GM06990 (cell line): ENCODE measurements around the gene FN1.

Experiments used
- DNase-seq: peaks from one replicate; pipeline ENCODE4 v3.0.0-alpha.2; 2011; ENCODE audit not compliant: insufficient read length; ENCODE audit errors: extremely low read depth
- H3K27me3 ChIP-seq: replicated peaks from 2 replicates; pipeline ENCODE4 v1.6.0; 2011; ENCODE audit warnings: low read length; ENCODE audit not compliant: control insufficient read depth, insufficient read depth
- H3K36me3 ChIP-seq: 2 replicates; pipeline ENCODE4 v1.5.1; 2011; ENCODE audit warnings: low read length; ENCODE audit not compliant: control insufficient read depth, insufficient read depth
- H3K4me3 ChIP-seq: replicated peaks from 2 replicates; pipeline ENCODE4 v1.5.1; 2011; ENCODE audit warnings: low read depth, mild to moderate bottlenecking, control low read depth, low read length
- TF ChIP-seq, protein P1 (sequence below): IDR thresholded peaks from 2 replicates; pipeline ENCODE4 v1.5.1; 2011; ENCODE audit warnings: low read length, control low read depth, mild to moderate bottlenecking, inconsistent platforms; ENCODE audit not compliant: insufficient read depth, poor library complexity, severe bottlenecking

FN1 gene

DNA sequence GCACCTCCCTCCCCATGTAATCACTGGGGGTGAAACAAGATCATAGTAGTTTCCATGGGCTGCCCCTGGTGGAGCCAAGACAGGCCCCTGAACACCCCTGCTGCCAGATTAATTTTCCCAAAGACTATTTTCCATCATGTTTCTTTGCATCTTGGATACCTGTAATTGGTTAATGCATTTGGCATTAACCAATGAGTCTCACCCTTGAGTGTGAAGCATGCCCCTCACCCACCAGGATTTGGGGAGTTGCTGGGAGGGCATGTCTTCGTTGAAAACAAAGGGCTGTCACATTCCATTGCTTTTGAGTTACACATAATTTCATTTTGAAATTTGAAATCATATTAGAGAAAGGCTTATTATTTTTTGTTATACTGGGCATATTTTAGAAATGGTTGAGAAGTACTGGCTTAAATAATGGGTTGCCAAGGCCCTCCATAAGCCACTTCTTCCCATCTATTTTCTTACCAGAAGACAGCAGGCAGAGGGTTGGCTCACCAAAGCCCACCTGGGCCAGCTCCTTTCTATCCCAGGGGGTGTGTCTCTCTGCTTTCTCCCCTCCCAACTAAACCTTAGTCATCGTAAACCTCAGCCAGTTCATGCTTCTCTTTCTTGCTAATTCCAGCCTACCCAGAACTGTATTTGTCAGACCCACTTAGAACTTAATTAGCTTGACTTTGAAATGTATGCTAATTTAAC is 72.3 kb downstream of the FN1 start:
- TF ChIP-seq, protein P1, sequence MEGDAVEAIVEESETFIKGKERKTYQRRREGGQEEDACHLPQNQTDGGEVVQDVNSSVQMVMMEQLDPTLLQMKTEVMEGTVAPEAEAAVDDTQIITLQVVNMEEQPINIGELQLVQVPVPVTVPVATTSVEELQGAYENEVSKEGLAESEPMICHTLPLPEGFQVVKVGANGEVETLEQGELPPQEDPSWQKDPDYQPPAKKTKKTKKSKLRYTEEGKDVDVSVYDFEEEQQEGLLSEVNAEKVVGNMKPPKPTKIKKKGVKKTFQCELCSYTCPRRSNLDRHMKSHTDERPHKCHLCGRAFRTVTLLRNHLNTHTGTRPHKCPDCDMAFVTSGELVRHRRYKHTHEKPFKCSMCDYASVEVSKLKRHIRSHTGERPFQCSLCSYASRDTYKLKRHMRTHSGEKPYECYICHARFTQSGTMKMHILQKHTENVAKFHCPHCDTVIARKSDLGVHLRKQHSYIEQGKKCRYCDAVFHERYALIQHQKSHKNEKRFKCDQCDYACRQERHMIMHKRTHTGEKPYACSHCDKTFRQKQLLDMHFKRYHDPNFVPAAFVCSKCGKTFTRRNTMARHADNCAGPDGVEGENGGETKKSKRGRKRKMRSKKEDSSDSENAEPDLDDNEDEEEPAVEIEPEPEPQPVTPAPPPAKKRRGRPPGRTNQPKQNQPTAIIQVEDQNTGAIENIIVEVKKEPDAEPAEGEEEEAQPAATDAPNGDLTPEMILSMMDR, result no peak
- H3K27me3 ChIP-seq, result no peaks in the 10 kb centered on the region
- no peak for DNase-seq

DNA sequence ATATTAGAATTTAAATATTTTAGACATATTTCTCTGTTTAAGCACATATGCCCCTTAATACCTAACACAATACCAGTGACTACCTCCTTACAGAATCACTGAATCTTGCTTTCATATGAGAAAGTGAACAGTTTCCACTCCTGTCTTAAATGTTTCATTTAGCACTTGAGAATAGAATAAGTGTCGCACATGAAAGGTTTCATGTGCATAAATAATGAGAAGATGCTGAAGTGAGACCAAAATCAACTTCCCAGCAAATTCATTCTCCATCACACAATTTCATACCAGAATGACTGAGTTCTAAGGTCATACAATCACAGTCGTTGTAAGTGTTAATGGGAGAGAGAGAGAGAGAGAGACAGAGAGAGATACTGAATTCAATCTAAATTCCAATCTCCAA is 72.8 kb downstream of the FN1 start:
- DNase-seq, result no peak
- H3K4me3 ChIP-seq, result no peak overlapping the region
- H3K27me3 ChIP-seq, result no peaks in the 10 kb centered on the region
- TF ChIP-seq, protein P1, result no peak
- peaks cover 8% of the 10 kb centered on the region for H3K36me3 ChIP-seq

More for the DNA sequence above, 72.3 kb downstream of the FN1 start:
- Histone ChIP-seq H3K4me3 (no peak overlapping the region), H3K36me3 (peaks cover 8% of the 10 kb centered on the region)

DNA sequence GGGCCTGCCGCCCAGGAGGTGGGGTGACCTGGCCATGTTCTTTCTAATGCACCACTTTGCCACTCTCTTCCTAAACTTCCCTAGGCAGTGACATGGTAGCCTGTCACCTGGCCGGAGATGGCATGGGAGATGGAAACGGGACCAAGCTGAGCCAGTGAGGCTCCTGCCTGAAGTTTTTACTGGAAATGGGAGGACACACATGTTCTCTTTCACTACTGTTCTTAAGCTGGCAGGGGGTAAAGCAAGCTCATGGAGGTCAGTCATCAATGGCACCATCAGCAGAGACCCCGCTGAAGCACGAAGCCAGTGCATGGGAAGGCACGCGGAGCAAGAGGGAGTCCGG is 73.3 kb downstream of the FN1 start:
- Histone ChIP-seq H3K4me3 (no peak overlapping the region), H3K36me3 (peaks cover 8% of the 10 kb centered on the region), H3K27me3 (no peaks in the 10 kb centered on the region)
- DNase-seq, result no peak
- TF ChIP-seq, protein P1, result no peak

DNA sequence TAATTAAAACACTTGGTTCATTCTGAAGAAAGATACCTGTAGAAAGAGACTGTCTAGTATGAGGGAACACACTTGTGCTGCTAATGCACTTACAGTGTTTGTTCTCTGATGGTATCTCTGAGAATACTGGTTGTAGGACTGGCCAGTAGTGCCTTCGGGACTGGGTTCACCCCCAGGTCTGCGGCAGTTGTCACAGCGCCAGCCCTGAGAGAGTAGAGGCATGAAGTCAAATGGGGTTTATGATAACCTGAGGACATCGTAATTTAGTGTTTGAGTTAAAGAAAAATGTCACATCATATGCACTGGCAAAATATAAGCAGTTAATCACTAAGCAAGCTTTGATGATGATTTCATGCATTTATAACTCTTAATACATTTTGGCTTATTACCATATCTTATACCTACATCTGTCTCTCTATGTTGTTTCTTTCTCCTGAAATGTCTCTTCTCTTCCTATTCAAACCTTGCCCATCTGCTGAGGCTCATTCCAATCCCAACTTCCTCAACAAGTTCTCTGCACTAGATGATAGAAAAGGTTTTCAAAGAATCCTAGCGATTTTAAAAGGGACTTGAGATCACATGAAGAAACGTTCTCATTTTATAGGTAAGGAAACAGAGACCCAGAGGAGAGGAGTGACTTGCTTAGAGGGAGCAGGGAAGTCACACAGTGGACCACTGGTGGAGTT is 73.8 kb downstream of the FN1 start:
- TF ChIP-seq, protein P1, result no peak
- no peak for DNase-seq
- peaks cover 8% of the 10 kb centered on the region for H3K36me3 ChIP-seq
- H3K27me3 ChIP-seq, result no peaks in the 10 kb centered on the region
- H3K4me3 ChIP-seq, result no peak overlapping the region

DNA sequence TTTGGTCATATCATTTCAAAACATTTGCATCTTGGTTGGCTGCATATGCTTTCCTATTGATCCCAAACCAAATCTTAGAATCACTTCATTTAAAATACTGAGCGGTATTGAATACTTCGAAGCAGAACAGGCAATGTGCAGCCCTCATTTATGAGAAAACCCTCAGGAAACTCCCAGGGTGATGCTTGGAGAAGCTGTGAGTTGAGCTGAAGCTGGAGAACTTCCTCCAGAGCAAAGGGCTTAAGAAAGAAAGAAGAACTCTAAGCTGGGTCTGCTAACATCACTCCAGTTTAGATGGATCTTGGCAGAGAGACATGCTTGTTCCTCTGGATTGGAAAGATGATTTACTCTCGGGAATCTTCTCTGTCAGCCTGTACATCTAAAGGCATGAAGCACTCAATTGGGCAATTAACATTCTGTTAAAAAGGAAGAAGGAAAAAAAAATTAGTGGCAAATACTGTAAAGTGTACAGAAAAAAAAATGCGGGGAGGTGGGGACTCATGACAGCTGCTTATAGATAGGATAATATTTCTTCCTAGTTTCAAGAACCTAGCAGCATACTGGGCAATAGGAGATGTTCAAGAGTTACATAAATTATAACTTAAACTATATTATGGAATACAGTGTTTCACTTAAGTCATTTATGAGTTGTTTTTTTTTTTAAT is 74.5 kb downstream of the FN1 start:
- TF ChIP-seq, protein P1, result no peak
- peaks cover 8% of the 10 kb centered on the region for H3K36me3 ChIP-seq
- H3K4me3 ChIP-seq, result no peak overlapping the region
- DNase-seq, result no peak
- no peaks in the 10 kb centered on the region for H3K27me3 ChIP-seq
